CD14-positive monocyte (primary cell): ENCODE results near the gene RABGAP1. TPM values are rescaled to one million over a fixed set of nuclear protein-coding genes. Genes with fewer than 3 reads are reported as not detected.

Experiments used
- DNase-seq, 3 donors: peaks; one replicate each; pipeline ENCODE4 v3.0.0-alpha.2; 2011 to 2022
- H2AFZ ChIP-seq: 2 replicates; pipeline ENCODE4 v1.6.0; 2012; ENCODE audit warnings: mild to moderate bottlenecking, low read depth, low read length, inconsistent platforms; ENCODE audit not compliant: insufficient read depth, poor library complexity, severe bottlenecking
- H3K27ac ChIP-seq, 2 donors: 1 replicate in 1 of 2; 2 replicates in 1 of 2; pipeline ENCODE4 v1.5.1; 2012 to 2013; ENCODE audit warnings: low read length in 2 of 2, control low read depth in 1 of 2, inconsistent platforms in 1 of 2, low read depth in 1 of 2, mild to moderate bottlenecking in 1 of 2
- H3K27me3 ChIP-seq, 2 donors: one replicate each; pipeline versions ENCODE4 v1.6.0 to v1.6.1; 2011 to 2013; ENCODE audit warnings: low read length in 2 of 2; ENCODE audit not compliant: control insufficient read depth in 2 of 2, insufficient read depth in 2 of 2
- H3K36me3 ChIP-seq, 2 donors: replicated peaks in 1 of 2; 1 replicate in 1 of 2; 2 replicates in 1 of 2; pipeline versions ENCODE4 v1.5.1 to v1.6.1; 2012 to 2013; ENCODE audit warnings: low read length in 2 of 2, control low read depth in 1 of 2, inconsistent platforms in 1 of 2, mild to moderate bottlenecking in 1 of 2; ENCODE audit not compliant: insufficient read depth in 2 of 2, control insufficient read depth in 1 of 2
- H3K4me1 ChIP-seq, 2 donors: 1 replicate in 1 of 2; 2 replicates in 1 of 2; pipeline versions ENCODE4 v1.5.1 to v1.6.1; 2012 to 2013; ENCODE audit warnings: low read length in 2 of 2, control low read depth in 1 of 2, inconsistent platforms in 1 of 2, mild to moderate bottlenecking in 1 of 2, moderate library complexity in 1 of 2; ENCODE audit not compliant: insufficient read depth in 2 of 2, control insufficient read depth in 1 of 2
- H3K4me2 ChIP-seq: replicated peaks from 2 replicates; pipeline ENCODE3; 2012; ENCODE audit warnings: low read length, moderate library complexity, mild to moderate bottlenecking; ENCODE audit not compliant: poor library complexity, severe bottlenecking; ENCODE audit errors: extremely low read depth
- H3K4me3 ChIP-seq, 3 experiments: fragments of 200-600 bp in 1 of 3; sonication (generic) in 1 of 3; replicated peaks in 1 of 3; 1 replicate in 2 of 3; 2 replicates in 1 of 3; pipeline ENCODE4 v1.5.1; 2011 to 2013; ENCODE audit warnings: low read length in 3 of 3, mild to moderate bottlenecking in 3 of 3, control low read depth in 2 of 3, low read depth in 2 of 3, inconsistent platforms in 1 of 3, moderate library complexity in 1 of 3
- H3K79me2 ChIP-seq: 2 replicates; pipeline ENCODE4 v1.6.0; 2012; ENCODE audit warnings: mild to moderate bottlenecking, control low read depth, inconsistent platforms, low read length, moderate library complexity; ENCODE audit not compliant: insufficient read depth
- H3K9ac ChIP-seq: 2 replicates; pipeline ENCODE4 v1.6.0; 2017; ENCODE audit warnings: low read length, mild to moderate bottlenecking; ENCODE audit not compliant: insufficient read depth, poor library complexity, severe bottlenecking
- H3K9me3 ChIP-seq, 2 donors: replicated peaks in 1 of 2; 1 replicate in 1 of 2; 2 replicates in 1 of 2; pipeline versions ENCODE4 v1.5.1 to v1.6.1; 2012 to 2013; ENCODE audit warnings: low read length in 2 of 2, control low read depth in 1 of 2; ENCODE audit not compliant: control insufficient read depth in 1 of 2, insufficient read depth in 1 of 2
- H4K20me1 ChIP-seq: 2 replicates; pipeline ENCODE4 v1.6.0; 2012; ENCODE audit warnings: mild to moderate bottlenecking, low read length, control low read depth, moderate library complexity; ENCODE audit not compliant: insufficient read depth
- H3K27ac Mint-ChIP-seq, 7 donors: one replicate each; pipeline ENCODE4 v1.8.0; 2020; ENCODE audit warnings: mild to moderate bottlenecking in 7 of 7, mixed read lengths in 7 of 7, moderate library complexity in 6 of 7, inconsistent platforms in 2 of 7
- H3K27me3 Mint-ChIP-seq, 3 donors: one replicate each; pipeline ENCODE4 v1.8.0; 2021 to 2022; ENCODE audit warnings: low read depth in 3 of 3, mild to moderate bottlenecking in 3 of 3, mixed read lengths in 3 of 3, moderate library complexity in 3 of 3, inconsistent platforms in 1 of 3
- H3K36me3 Mint-ChIP-seq, 2 donors: one replicate each; pipeline ENCODE4 v1.8.0; 2020; ENCODE audit warnings: mixed read lengths in 2 of 2, inconsistent platforms in 1 of 2, mild to moderate bottlenecking in 1 of 2
- H3K4me1 Mint-ChIP-seq: one replicate; pipeline ENCODE4 v1.8.0; 2020; ENCODE audit warnings: mild to moderate bottlenecking, mixed read lengths
- H3K4me3 Mint-ChIP-seq, 2 donors: one replicate each; pipeline ENCODE4 v1.8.0; 2020; ENCODE audit warnings: mild to moderate bottlenecking in 2 of 2, mixed read lengths in 2 of 2, moderate library complexity in 1 of 2
- H3K9me3 Mint-ChIP-seq, 7 donors: one replicate each; pipeline ENCODE4 v1.8.0; 2020 to 2022; ENCODE audit warnings: mixed read lengths in 7 of 7, mild to moderate bottlenecking in 6 of 7, moderate library complexity in 6 of 7, inconsistent platforms in 2 of 7
- CTCF ChIP-seq: fragments of 200-600 bp; IDR thresholded peaks from one replicate; pipeline ENCODE4 v1.8.0; 2022; ENCODE audit warnings: antibody characterized with exemption, mild to moderate bottlenecking
- WGBS: methylation state at CpG from one replicate; pipeline ENCODE4 v1.1.5; 2013; ENCODE audit warnings: missing lambda C conversion rate; ENCODE audit not compliant: insufficient coverage; 5-methylcytosine and 5-hydroxymethylcytosine counted together
- intact Hi-C, 2 donors: fragments of 100-400 bp; cut with micrococcal nuclease; formaldehyde crosslinking; loops; one replicate each; pipeline versions ENCODE4 v1.15.0 to v1.15.1; 2023
- polyA plus RNA-seq, 3 donors: library from polyadenylated mRNA; depleted of rRNA in 1 of 3; unstranded in 2 of 3; stranded (reverse) in 1 of 3; fragments of 300-500 nt in 2 of 3; fragments of >200 nt in 1 of 3; fragmentation: Illumina TruSeq in 2 of 3; gene quantifications; 1 replicate in 2 of 3; 2 replicates in 1 of 3; pipeline ENCODE4 v1.2.3, GENCODE V29; 2012 to 2021

Gene RABGAP1
- polyA plus RNA-seq, 3 donors: 14.7 to 24.1 (median 19.3) TPM

DNA sequence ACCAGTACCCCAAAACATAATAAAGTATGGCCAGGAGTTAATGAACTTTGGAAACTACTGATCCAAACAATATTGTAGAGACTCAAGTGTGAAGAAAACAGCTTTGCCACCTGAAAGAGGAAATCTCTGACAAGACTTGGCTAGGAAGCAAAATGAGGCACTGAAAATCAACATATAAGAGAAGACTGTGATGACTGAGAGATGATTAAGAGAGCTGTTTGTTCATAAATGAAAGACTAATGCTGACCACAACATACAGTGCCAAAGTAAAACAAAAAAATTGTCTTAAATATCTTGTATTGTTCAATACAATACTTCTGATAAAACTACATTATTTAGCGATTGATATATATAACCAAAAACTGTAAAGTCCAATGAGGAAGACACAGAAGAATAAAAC lies 42.9 kb upstream of the RABGAP1 start:
- Mint-ChIP-seq H3K27me3 (no peaks in the 10 kb centered on the region), H3K4me3 (no peak overlapping the region), H3K36me3 (peaks cover 31 to 46% of the 10 kb centered on the region in 2 donors), H3K9me3 (peaks cover 0 to 2% (median 0%) of the 10 kb centered on the region in 7 donors), H3K4me1 (peaks cover 6% of the 10 kb centered on the region), H3K27ac (peak overlapping the region in 2 of 7 donors; percentile 0 to 19)
- Histone ChIP-seq H4K20me1 (peaks cover 40% of the 10 kb centered on the region), H3K9me3 (no peaks in the 10 kb centered on the region), H3K4me1 (peaks cover 11 to 14% of the 10 kb centered on the region in 2 donors), H3K79me2 (peaks cover 89% of the 10 kb centered on the region), H3K9ac (no peak overlapping the region), H3K36me3 (peaks cover 31 to 53% of the 10 kb centered on the region in 2 donors), H3K4me2 (no peak overlapping the region), H3K27ac (no peak overlapping the region), H2AFZ (no peak overlapping the region), H3K27me3 (no peaks in the 10 kb centered on the region), H3K4me3 (no peak overlapping the region)
- DNase-seq: no peak
- WGBS: no CpG with 5 or more reads among the region's 1 CpG
- no peak for TF ChIP-seq CTCF
- intact Hi-C loops: no loop called here

DNA sequence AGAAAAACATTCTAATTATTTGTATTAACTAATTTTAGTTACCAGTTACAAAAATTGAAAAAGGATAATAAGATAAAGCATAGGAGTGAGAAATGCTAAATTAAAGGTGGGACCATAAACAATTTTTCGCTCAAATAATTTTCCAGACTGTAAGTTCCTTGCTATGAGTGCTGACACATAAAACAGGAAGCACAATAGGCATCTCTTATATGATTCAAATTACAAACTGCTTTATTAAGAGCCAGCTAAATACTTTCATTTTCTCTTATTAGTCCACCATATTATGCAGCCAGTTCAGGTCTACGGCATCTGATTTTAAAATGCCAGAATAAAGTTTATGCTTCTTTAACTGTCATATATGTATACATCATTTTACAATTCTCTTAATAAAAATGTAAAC lies 40.0 kb upstream of the RABGAP1 start:
- intact Hi-C loops: loop anchor here in 1 of 2 donors (5.0 to 10.0 kb wide), 3 partner anchors 42 to 636 kb away; partner anchors contain the start of genes MRRF, RABGAP1 and RBM18
- peak overlapping the region; percentile 54 for H3K9ac ChIP-seq
- DNase-seq: peak; percentile 29 to 76 (median 58)
- peak overlapping the region; percentile 73 for H2AFZ ChIP-seq
- Mint-ChIP-seq H3K36me3 (peaks cover 12 to 20% of the 10 kb centered on the region in 2 donors), H3K27ac (peak overlapping the region; percentile 81 to 90 (median 84)), H3K9me3 (no peaks in the 10 kb centered on the region), H3K4me1 (peaks cover 16% of the 10 kb centered on the region), H3K27me3 (peaks cover 0 to 1% (median 0%) of the 10 kb centered on the region in 3 donors), H3K4me3 (peak overlapping the region; percentile 60 to 62)
- H3K79me2 ChIP-seq: peaks cover 90% of the 10 kb centered on the region
- peaks cover 19 to 32% of the 10 kb centered on the region in 2 donors for H3K4me1 ChIP-seq
- H3K4me2 ChIP-seq: peak overlapping the region; percentile 73
- WGBS: no CpG with 5 or more reads among the region's 2 CpGs
- TF ChIP-seq CTCF: no peak
- no peaks in the 10 kb centered on the region for H3K27me3 ChIP-seq
- H3K9me3 ChIP-seq: no peaks in the 10 kb centered on the region
- H3K36me3 ChIP-seq: peaks cover 6 to 25% of the 10 kb centered on the region in 2 donors
- peak overlapping the region; percentile 51 to 89 (median 75) for H3K4me3 ChIP-seq
- peaks cover 26% of the 10 kb centered on the region for H4K20me1 ChIP-seq
- H3K27ac ChIP-seq: peak overlapping the region in 1 of 2 donors; percentile 89
